ENCODE results near the gene CHST7. TPM values are rescaled to one million over a fixed set of nuclear protein-coding genes. Genes with fewer than 3 reads are reported as not detected.
A peak's percentile ranks its signal among the peaks of the same experiment; 100 is the strongest.

CHST7 gene
- total RNA-seq, 1 donor from 2014 or later: 7.5 TPM

DNA sequence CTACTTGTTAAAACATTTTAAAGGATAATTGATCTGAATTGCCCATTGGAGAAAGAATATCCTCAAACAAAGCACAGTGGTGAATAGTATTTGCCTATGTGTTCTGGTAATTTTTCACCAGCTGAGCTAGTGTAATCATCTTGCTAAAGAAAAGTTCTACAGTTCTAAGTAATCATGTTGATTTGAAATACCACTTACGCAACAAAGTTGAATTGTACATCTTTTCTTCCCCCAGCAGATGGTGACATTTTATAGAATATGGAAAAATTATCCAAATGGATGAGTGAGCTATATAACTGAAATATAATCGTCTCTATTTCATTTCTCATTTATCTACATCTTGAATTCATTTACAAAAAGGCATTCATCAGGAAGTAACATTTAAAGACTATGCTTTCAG is 18.6 kb upstream of the CHST7 start:
- POLR2A ChIA-PET: interaction anchor here (0.7 kb wide), 2 partner anchors 204 to 242 kb away, joined by 3 to 6 read pairs; partner anchors contain the start of gene SLC9A7
- intact Hi-C loops (cut with micrococcal nuclease): loop anchor here (1.0 kb wide), 4 partner anchors 87 to 241 kb away; partner anchors contain the start of gene SLC9A7

DNA sequence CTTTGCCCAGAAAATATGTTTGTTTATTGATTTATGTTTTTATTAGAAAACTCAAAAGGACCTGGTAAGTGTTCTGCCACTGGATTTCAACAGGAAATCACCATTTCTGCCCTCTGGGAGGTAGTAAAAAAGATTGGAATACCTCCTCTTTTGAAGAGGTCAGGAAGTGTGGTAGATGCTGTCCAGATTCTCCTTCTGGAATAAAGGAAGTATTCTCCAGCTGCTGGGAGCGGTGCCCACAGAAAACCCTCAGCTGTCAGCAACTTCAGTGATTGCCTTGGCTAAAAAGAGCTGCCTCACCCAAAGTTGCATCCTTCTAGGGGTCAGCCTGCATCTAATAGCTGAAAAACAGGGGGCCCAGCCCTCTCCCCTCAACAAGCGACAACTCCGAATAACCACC is 14.5 kb upstream of the CHST7 start:
- DNase-seq (no peak), ATAC-seq (ENCODE audit: low read depth) (no peak)
- Mint-ChIP-seq H3K27me3 (peaks cover 8% of the 10 kb centered on the region), H3K36me3 (ENCODE audit: low read depth) (no peaks in the 10 kb centered on the region), H3K4me1 (peaks cover 17% of the 10 kb centered on the region), H3K4me3 (no peak overlapping the region), H3K9me3 (no peaks in the 10 kb centered on the region), H3K27ac (no peak overlapping the region)
- ChIA-PET POLR2A (no interaction called here), CTCF (no interaction called here)
- intact Hi-C loops (cut with micrococcal nuclease): no loop called here
- TF ChIP-seq, protein P1, sequence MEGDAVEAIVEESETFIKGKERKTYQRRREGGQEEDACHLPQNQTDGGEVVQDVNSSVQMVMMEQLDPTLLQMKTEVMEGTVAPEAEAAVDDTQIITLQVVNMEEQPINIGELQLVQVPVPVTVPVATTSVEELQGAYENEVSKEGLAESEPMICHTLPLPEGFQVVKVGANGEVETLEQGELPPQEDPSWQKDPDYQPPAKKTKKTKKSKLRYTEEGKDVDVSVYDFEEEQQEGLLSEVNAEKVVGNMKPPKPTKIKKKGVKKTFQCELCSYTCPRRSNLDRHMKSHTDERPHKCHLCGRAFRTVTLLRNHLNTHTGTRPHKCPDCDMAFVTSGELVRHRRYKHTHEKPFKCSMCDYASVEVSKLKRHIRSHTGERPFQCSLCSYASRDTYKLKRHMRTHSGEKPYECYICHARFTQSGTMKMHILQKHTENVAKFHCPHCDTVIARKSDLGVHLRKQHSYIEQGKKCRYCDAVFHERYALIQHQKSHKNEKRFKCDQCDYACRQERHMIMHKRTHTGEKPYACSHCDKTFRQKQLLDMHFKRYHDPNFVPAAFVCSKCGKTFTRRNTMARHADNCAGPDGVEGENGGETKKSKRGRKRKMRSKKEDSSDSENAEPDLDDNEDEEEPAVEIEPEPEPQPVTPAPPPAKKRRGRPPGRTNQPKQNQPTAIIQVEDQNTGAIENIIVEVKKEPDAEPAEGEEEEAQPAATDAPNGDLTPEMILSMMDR (IDR thresholded peaks at IDR 0.05): no peak

More for the DNA sequence above, 18.6 kb upstream of the CHST7 start:
- TF ChIP-seq, protein P1 (IDR thresholded peaks at IDR 0.05): no peak
- Mint-ChIP-seq H3K4me1 (no peaks in the 10 kb centered on the region), H3K36me3 (ENCODE audit: low read depth) (no peaks in the 10 kb centered on the region), H3K27me3 (peaks cover 6% of the 10 kb centered on the region), H3K4me3 (no peak overlapping the region), H3K27ac (no peak overlapping the region), H3K9me3 (no peaks in the 10 kb centered on the region)
- CTCF ChIA-PET: interaction anchor here (1.0 to 4.2 kb wide), 3 partner anchors 17 to 242 kb away, joined by 4 to 26 read pairs (median 5); no protein-coding TSS in a partner anchor
- ATAC-seq (ENCODE audit: low read depth): no peak
- no peak for DNase-seq

DNA sequence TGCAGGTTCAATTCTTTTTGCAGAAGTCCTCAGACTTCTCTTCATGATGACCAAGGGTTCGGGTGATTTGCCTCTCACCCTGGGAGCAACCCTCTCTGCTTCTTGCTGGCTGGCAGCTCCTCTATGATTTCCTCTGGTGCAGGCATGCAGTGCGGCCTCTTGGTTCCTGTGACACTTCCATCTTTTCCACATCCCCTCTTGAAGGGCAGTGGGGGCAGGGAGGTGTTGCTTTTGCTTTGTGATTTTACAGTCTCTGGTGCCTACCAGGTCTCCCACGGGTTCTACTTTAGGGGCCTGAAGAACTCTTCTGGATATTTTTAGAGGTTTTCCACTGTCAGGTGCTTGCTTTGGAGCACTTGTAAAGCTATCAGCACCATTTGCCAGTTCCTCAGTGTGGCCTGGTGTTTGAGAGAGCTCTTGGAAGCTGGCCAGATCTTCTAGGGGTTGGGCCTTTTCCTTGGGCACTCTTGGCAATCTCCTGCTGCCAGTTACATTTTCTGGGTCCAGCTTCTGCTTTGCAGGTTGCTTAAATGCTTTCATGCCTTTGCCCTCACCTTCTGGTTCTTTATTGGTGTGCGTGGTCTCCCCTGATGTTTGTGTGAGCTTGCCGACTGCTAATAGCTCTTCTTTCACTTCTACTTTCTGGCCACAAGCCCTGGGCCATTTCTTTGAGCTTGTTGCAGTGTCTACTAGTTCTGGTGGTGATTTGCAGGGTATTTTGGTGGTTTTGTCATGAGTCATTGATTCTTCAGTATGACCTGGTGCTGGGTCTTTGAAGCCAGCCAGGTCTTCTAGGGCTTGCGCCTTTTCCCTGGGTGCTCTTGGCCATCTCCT is 11.5 kb upstream of the CHST7 start:
- TF ChIP-seq, protein P1 (IDR thresholded peaks at IDR 0.05): no peak
- H3K27ac Mint-ChIP-seq: peak overlapping the region; percentile 70
- H3K4me3 Mint-ChIP-seq: peak overlapping the region; percentile 39
- peaks cover 12% of the 10 kb centered on the region for H3K27me3 Mint-ChIP-seq
- H3K36me3 Mint-ChIP-seq (ENCODE audit: low read depth): no peaks in the 10 kb centered on the region
- H3K4me1 Mint-ChIP-seq: peaks cover 17% of the 10 kb centered on the region
- intact Hi-C loops (cut with micrococcal nuclease): loop anchor here (1.0 kb wide), 2 partner anchors 10 to 17 kb away; partner anchors contain the start of gene ZNF674
- ATAC-seq (ENCODE audit: low read depth) (peak; percentile 96), DNase-seq (no peak)
- ChIA-PET POLR2A (interaction anchor here (0.6 to 2.8 kb wide), 7 partner anchors 10 to 986 kb away, joined by 3 to 46 read pairs (median 4); partner anchors contain the start of gene ZNF674), CTCF (interaction anchor here (0.9 to 1.9 kb wide), 3 partner anchors 10 to 80 kb away, joined by 3 to 15 read pairs (median 4); no protein-coding TSS in a partner anchor)
- H3K9me3 Mint-ChIP-seq: no peaks in the 10 kb centered on the region

DNA sequence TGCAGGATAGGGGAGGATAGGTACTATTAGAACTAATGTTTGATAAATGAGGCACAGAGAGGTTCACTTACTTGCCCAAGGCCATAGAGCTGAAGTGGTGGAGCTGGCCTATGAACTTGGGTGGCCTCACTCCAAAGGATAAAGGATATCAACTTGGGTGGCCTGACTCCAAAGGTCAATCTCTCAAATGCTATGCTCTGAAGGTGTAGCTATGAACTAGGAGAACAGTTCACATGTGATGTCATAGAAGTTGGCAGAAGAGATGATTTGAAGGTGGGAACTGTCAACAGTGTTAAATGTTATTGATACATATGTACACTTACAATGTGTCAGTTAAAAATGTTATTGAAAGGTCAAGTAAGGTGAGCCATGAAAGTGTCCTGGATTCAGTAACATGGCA is 6.2 kb upstream of the CHST7 start:
- POLR2A ChIA-PET: interaction anchor here (0.6 kb wide), 1 partner anchor 66 kb away, joined by 7 read pairs; no protein-coding TSS in a partner anchor
- Mint-ChIP-seq H3K4me1 (peaks cover 24% of the 10 kb centered on the region), H3K27me3 (peaks cover 5% of the 10 kb centered on the region), H3K9me3 (no peaks in the 10 kb centered on the region), H3K4me3 (no peak overlapping the region), H3K27ac (no peak overlapping the region), H3K36me3 (ENCODE audit: low read depth) (no peaks in the 10 kb centered on the region)
- intact Hi-C loops (cut with micrococcal nuclease): no loop called here
- TF ChIP-seq, protein P1 (IDR thresholded peaks at IDR 0.05): no peak
- ATAC-seq (ENCODE audit: low read depth) (no peak), DNase-seq (no peak)
- CTCF ChIA-PET: no interaction called here

DNA sequence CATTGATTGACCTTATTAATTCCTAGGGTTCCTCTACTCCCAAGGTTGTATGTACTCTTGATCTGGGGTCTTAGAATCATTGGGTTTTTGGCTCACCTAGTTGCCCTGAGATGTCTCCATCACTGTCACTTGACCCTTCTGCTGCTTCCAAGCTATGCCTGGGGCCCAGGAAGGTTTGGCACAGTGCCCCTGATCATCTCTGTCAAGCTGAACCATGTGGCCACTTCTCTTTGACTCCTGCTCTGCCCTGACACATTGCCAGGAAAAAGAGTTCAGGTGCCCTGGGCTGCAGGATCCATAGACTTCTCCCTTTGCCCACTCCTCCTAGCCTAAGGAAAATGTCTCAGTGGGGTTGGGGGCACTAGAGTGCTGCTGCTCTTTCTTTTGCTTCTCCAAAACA is 3.9 kb upstream of the CHST7 start:
- Mint-ChIP-seq H3K4me3 (no peak overlapping the region), H3K36me3 (ENCODE audit: low read depth) (no peaks in the 10 kb centered on the region), H3K27ac (no peak overlapping the region), H3K9me3 (no peaks in the 10 kb centered on the region), H3K27me3 (peaks cover 3% of the 10 kb centered on the region), H3K4me1 (peaks cover 27% of the 10 kb centered on the region)
- ChIA-PET POLR2A (no interaction called here), CTCF (no interaction called here)
- ATAC-seq (ENCODE audit: low read depth): no peak
- intact Hi-C loops (cut with micrococcal nuclease): loop anchor here (5.0 kb wide), 4 partner anchors 58 to 398 kb away; partner anchors contain the start of gene SLC9A7
- TF ChIP-seq, protein P1 (IDR thresholded peaks at IDR 0.05): no peak
- DNase-seq: no peak
